Ishikawa (cell line): Measurements from ENCODE around the gene EFHC1.

Experiments
- CEBPB ChIP-seq: IDR thresholded peaks from 2 replicates; pipeline ENCODE4 v1.6.1; 2012
- CREB1 ChIP-seq: IDR thresholded peaks from 2 replicates; pipeline ENCODE4 v1.6.1; 2012; ENCODE audit warnings: low read depth
- EGR1 ChIP-seq: IDR thresholded peaks from 2 replicates; pipeline ENCODE4 v1.6.1; 2012
- EP300 ChIP-seq: IDR thresholded peaks from 2 replicates; pipeline ENCODE4 v1.6.1; 2012; ENCODE audit warnings: borderline replicate concordance
- FOXM1 ChIP-seq: IDR thresholded peaks from 2 replicates; pipeline ENCODE4 v1.6.1; 2012; ENCODE audit warnings: low read depth, borderline replicate concordance
- MAX ChIP-seq: IDR thresholded peaks from 2 replicates; pipeline ENCODE4 v1.6.1; 2012
- NFIC ChIP-seq: IDR thresholded peaks from 2 replicates; pipeline ENCODE4 v1.6.1; 2012
- RAD21 ChIP-seq: IDR thresholded peaks from 2 replicates; pipeline ENCODE4 v1.6.1; 2012; ENCODE audit warnings: low read depth
- TAF1 ChIP-seq: IDR thresholded peaks from 2 replicates; pipeline ENCODE4 v1.6.1; 2012; ENCODE audit warnings: low read depth, mild to moderate bottlenecking
- TCF12 ChIP-seq: IDR thresholded peaks from 2 replicates; pipeline ENCODE4 v1.6.1; 2012; ENCODE audit warnings: low read depth
- TEAD4 ChIP-seq: IDR thresholded peaks from 2 replicates; pipeline ENCODE4 v1.6.1; 2012
- YY1 ChIP-seq: IDR thresholded peaks from 2 replicates; pipeline ENCODE4 v1.6.1; 2012; ENCODE audit warnings: low read depth
- ZBTB7A ChIP-seq: IDR thresholded peaks from 2 replicates; pipeline ENCODE4 v1.6.1; 2012; ENCODE audit warnings: low read depth
- TF ChIP-seq, protein P1 (sequence below): IDR thresholded peaks from 2 replicates; pipeline ENCODE4 v1.6.1; 2012; ENCODE audit warnings: low read depth, mild to moderate bottlenecking
- TF ChIP-seq, protein P2 (sequence below): IDR thresholded peaks from 2 replicates; pipeline ENCODE4 v1.6.1; 2012

Gene EFHC1

DNA sequence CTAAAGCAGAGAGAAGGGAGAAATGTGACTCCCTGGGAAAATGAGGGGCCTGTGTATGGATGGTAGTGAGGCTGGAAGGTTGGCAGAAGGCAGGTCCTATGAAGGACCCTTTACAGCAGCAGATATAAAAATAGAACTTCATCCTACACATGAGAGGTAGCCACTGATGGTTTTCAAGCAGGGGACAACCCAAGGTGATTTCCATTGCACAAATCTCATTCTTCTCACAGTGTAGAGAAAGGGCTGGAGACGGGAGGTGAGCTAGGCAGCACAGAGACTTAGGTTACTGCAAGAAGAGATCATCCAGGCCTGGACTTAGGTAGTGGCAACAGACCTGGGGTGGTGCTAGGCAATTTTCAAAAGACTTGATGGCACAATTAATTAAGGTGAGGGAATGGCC, 126.0 kb downstream of the EFHC1 start:
- TF ChIP-seq TEAD4, result no peak
- TF ChIP-seq FOXM1, result no peak
- TF ChIP-seq CEBPB, result no peak
- no peak for TF ChIP-seq RAD21
- no peak for TF ChIP-seq MAX
- no peak for TF ChIP-seq NFIC
- TF ChIP-seq EP300, result no peak
- no peak for TF ChIP-seq YY1
- no peak for TF ChIP-seq CREB1
- TF ChIP-seq, protein P1, sequence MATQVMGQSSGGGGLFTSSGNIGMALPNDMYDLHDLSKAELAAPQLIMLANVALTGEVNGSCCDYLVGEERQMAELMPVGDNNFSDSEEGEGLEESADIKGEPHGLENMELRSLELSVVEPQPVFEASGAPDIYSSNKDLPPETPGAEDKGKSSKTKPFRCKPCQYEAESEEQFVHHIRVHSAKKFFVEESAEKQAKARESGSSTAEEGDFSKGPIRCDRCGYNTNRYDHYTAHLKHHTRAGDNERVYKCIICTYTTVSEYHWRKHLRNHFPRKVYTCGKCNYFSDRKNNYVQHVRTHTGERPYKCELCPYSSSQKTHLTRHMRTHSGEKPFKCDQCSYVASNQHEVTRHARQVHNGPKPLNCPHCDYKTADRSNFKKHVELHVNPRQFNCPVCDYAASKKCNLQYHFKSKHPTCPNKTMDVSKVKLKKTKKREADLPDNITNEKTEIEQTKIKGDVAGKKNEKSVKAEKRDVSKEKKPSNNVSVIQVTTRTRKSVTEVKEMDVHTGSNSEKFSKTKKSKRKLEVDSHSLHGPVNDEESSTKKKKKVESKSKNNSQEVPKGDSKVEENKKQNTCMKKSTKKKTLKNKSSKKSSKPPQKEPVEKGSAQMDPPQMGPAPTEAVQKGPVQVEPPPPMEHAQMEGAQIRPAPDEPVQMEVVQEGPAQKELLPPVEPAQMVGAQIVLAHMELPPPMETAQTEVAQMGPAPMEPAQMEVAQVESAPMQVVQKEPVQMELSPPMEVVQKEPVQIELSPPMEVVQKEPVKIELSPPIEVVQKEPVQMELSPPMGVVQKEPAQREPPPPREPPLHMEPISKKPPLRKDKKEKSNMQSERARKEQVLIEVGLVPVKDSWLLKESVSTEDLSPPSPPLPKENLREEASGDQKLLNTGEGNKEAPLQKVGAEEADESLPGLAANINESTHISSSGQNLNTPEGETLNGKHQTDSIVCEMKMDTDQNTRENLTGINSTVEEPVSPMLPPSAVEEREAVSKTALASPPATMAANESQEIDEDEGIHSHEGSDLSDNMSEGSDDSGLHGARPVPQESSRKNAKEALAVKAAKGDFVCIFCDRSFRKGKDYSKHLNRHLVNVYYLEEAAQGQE, result no peak
- TF ChIP-seq TAF1, result no peak
- no peak for TF ChIP-seq ZBTB7A
- TF ChIP-seq, protein P2, sequence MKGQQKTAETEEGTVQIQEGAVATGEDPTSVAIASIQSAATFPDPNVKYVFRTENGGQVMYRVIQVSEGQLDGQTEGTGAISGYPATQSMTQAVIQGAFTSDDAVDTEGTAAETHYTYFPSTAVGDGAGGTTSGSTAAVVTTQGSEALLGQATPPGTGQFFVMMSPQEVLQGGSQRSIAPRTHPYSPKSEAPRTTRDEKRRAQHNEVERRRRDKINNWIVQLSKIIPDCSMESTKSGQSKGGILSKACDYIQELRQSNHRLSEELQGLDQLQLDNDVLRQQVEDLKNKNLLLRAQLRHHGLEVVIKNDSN, result no peak

- TF ChIP-seq RAD21, result no peak
- TF ChIP-seq TCF12, result no peak
- TF ChIP-seq, protein P2, result no peak
- TF ChIP-seq EGR1, result no peak
- no peak for TF ChIP-seq TEAD4
- no peak for TF ChIP-seq MAX
- TF ChIP-seq YY1, result no peak
- TF ChIP-seq, protein P1, result no peak
- TF ChIP-seq CEBPB, result no peak
- no peak for TF ChIP-seq CREB1
- TF ChIP-seq NFIC, result no peak
- no peak for TF ChIP-seq TAF1
- no peak for TF ChIP-seq EP300
- TF ChIP-seq ZBTB7A, result no peak
- TF ChIP-seq FOXM1, result no peak
Measured at GRCh38 chr6:52546678-52547077, 126.5 kb downstream of the EFHC1 start.

GRCh38 chr6:52547647-52548352, 127.7 kb downstream of the EFHC1 start:
- no peak for TF ChIP-seq NFIC
- no peak for TF ChIP-seq FOXM1
- no peak for TF ChIP-seq YY1

DNA sequence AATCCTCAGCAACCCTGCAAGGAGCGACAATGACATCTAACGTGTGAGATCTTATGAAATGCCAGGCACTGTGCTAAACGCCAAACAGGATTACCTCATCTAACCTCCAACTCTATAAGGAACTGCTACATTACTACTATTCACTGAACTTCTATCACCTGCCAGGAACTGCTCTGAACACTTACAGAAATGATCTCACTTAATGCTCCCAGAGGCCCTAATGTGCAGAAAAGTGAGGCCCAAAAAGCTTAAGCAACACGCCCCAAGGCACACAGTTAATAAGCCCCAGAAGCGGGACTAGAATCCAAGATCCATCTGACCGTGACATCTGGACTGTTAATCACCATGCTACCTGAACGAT, 128.2 kb downstream of the EFHC1 start:
- no peak for TF ChIP-seq FOXM1

DNA sequence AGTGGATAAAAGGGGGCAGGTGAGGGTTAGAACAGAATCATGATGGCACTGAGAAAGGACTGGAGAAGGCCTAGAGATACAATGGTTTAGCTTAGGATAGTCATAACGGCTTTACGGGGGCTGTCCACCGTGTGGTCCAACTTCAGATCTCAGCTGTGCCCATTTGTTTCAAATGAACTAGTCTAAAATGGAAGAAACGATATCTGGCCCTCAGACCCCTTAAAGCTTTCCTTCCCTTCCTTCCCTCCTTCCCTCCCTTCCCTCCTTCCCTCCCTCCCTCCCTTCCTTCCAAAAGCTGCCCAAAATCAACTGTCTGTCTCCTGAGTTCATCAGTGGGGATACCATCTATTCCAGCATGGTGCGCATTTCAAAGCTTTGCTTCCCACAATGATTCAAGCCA, 128.9 kb downstream of the EFHC1 start:
- TF ChIP-seq YY1, result no peak
- no peak for TF ChIP-seq EGR1

GRCh38 chr6:52549428-52549827, 129.3 kb downstream of the EFHC1 start:
- TF ChIP-seq MAX (no peak), YY1 (no peak), CREB1 (no peak), FOXM1 (no peak), TCF12 (no peak), ZBTB7A (no peak), TAF1 (no peak), RAD21 (no peak), TEAD4 (no peak), CEBPB (no peak), EP300 (no peak)

DNA sequence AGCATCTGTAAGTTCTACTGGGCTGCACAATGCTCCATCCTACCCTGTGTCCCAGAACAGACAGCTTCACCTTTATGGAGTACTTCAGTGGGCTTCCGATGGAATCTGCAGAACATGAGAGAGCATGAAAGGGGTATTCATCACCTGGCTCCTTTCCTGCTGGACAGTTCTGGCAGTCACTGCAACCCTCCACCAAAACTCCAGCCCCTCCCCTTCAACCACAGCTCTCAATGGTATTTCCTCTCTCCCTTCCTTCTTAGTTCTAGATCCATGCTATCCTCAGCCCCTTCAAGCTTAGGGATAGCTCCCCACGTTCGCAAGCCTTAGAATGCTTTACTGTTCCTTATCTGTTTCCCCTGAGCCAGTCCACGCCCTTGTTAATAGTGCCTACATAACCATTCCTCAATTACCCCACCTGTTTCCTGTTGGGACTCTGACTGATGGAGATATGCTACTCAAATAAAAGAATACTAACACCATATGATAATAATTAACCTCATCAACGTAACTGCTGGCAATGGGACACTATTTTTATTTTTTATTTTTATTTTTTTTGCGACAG, 130.0 kb downstream of the EFHC1 start:
- no peak for TF ChIP-seq TCF12
- TF ChIP-seq YY1, result no peak
- no peak for TF ChIP-seq NFIC
- TF ChIP-seq ZBTB7A, result no peak
- TF ChIP-seq FOXM1, result no peak
- no peak for TF ChIP-seq MAX
- TF ChIP-seq, protein P1, result no peak
- TF ChIP-seq RAD21, result no peak
- no peak for TF ChIP-seq TEAD4
- no peak for TF ChIP-seq TAF1
- TF ChIP-seq, protein P2, result no peak
- no peak for TF ChIP-seq EP300
- no peak for TF ChIP-seq CEBPB
- TF ChIP-seq CREB1, result no peak
- no peak for TF ChIP-seq EGR1
